Bone marrow (tissue), 2 donors: ENCODE measurements around the gene CORO1A.
"Not testable (repeated sequence)": the region's sequence is repeated elsewhere in the genome, so short reads cannot be mapped to it uniquely, and the experiment has no call there.

ENCODE experiments used
- DNase-seq, 2 donors: peaks; one replicate each; lab custom pipeline; 2025; lab: John Stamatoyannopoulos, UW

Gene CORO1A

DNA sequence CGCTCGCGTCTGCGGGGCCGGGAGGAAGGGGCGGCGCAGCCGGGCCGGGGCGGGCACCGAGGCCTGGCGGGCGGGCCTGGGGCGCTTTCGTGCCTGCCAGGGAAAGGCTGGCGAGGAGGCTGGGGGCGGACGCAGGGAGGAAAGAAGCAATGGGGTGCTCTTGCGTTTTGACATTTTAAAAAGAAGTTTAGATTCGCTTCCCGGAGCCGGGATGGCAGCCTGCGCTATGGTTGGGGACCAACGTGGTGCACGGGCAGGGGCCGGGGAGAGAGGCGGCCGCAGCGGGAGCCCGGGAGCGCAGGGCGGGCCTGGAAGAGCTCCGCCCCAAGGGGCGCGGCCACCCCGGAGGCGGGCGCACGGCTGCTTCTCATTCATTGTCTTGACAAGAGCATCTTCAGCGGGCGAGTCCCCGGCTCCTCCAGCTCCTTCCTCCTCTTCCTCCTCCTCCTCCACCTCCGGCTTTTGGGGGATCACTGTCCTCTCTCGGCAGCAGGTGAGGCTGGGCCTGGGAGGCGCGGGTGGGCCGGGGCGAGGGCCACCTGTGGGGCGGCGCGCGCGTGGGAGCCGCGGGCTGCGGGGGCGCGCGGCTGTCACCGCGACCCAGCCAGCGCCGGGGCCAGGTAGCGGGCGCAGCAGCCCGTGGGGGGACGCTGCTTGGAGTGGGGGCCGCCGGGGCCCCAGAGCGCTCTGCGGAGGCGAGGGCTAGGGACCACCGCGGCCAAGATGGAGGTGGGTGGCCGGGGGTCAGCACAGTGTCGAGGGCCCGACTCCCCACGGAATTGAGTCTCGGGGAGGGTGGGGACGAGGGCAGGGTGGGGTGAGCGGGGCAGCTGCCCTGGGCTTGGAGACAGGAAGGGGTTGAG is at the start of gene CORO1A:
CORO1A (plus strand) TSS at position 370 of the 863 bp plus-strand sequence. CDS start 1,608 bp downstream, outside the sequence.
- DNase-seq = peak; percentile 48 to 51

DNA sequence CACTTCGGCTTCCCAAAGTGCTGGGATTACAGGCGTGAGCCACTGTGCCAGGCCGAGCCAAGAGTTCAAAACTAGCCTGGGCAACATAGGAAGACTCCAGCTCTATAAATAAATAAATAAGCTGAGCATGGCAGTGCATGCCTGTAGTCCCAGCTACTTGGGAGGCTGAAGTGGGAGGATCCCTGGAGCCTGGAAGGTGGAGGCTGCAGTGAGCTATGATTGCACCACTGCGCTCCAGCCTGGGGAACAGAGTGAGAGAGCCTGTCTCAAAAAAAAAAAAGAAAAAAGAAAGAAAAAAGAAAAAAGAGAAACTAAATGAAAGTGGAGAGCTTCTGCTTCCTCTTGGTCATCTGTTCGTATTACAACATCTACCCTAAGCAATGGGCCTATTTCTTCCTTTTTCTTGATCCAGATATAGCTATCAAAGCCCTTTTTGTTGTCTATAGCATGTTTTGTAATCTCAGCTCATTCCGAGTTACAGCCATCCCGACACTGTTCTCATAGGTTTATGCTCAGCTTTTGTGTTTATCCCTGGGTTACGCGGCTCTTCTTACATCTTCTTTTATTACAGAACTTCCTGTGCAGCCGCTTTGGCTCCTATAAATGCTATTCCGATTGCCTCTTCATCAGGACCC is 46.3 kb upstream of the CORO1A start:
- no peak for DNase-seq

DNA sequence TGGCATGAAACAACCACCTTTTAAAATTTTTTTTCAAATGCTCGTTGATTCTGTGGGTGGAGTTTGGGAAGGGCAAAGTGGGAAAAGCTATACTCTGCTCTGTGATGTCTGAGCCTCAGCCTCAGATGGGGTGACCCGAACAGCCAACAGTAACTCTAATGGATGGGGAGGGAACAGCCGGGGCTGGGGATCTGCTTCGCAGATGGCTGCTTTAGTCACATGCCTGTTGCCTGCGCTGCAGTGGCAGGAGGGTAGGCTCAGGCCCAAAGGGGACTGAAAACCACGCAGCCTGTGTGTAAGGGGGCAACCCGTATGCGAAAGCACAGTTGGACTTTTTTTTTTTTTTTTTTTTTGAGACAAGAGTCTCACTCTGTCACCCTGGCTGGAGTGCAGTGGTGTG is 45.5 kb upstream of the CORO1A start:
- no peak for DNase-seq

GRCh38 chr16:30139583-30140481 is 43.6 kb upstream of the CORO1A start:
- DNase-seq = no peak

- DNase-seq = no peak
These were observed 41.7 kb upstream of the CORO1A start for GRCh38 chr16:30141750-30142149.

- peak in 1 of 2 donors; percentile 23 for DNase-seq
These were observed 40.6 kb upstream of the CORO1A start for GRCh38 chr16:30142672-30143346.

- no peak for DNase-seq
These were observed 40.1 kb upstream of the CORO1A start for GRCh38 chr16:30143347-30143702.

DNA sequence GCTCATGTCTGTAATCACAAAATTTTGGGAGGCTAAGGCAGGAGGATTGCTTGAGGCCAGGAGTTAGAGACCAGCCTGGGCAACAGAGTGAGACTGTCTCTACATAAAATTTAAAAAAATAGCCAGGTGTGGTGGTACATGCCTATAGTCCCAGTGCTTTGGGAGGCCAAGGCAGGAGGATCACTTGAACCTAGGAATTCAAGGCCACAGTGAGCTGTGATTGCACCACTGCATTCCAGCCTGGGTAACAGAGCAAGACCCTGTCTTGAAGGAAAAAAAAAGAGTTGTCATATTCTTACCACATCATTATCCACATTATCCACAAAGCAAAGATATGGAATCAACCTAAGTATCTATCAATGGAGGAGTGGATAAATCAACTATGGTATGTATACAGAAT is 39.4 kb upstream of the CORO1A start:
- DNase-seq = no peak

- no peak for DNase-seq
These were observed 38.5 kb upstream of the CORO1A start for GRCh38 chr16:30144917-30145316.

GRCh38 chr16:30145657-30146056 is 37.7 kb upstream of the CORO1A start:
- DNase-seq = no peak

DNA sequence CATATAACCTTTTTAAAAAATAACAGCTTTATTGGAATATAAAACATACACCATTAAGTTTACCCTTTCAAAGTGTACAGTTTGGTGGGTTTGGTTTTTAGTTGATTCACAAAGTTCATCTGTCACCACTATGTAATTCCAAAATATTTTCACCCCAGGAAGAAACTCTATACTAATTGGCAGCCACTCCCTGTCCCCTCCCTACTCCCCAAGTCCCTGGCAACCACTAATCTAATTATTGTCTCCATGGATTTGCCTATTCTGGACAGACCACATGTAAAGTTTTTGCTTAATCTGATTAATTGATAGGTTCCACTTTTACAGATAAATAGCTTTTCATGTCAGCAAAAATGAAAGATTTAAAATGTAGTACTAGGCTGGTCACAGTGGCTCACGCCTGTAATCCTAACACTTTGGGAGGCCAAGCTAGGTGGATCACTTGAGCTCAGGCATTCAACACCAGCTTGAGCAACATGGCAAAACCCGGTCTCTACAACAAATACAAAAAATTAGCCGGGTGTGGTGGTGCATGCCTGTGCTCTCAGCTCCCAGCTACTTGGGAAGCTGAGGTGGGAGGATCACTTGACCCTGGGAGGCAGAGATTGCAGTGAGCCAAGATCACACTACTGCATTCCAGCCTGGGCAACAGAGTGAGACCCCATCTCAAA is 35.4 kb upstream of the CORO1A start:
- DNase-seq = no peak

DNA sequence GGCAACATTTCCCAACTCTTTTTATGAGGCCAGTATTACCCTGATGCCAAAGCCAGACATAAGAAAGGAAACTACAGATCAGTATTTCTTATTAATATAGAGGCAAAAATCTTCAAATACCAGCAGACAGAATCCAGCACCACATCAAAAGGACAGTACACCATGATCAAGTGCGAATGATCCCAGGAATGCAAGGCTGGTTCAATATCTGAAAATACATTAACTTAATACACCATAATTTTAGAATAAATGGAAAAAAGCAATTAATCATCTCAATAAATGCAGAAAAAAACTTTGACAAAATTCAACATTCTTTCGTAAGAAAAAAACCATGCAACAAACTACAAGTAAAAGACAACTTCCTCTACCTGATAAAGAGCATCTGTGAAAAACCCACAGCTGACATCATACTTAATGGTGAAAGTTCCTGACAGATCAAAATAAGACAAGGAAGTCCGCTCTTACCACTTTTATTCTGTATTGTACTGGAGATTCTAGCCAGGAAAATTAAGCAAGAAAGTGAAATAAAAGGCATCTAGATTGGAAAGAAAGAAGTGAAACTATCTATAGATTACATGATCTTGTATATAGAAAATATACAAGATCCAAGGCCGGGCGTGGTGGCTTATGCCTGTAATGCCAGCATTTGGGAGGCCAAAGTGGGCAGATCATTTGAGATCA is 34.0 kb upstream of the CORO1A start:
- no peak for DNase-seq

GRCh38 chr16:30151091-30151490 is 32.3 kb upstream of the CORO1A start:
- DNase-seq = no peak

GRCh38 chr16:30152517-30152916 is 30.9 kb upstream of the CORO1A start:
- DNase-seq = no peak

DNA sequence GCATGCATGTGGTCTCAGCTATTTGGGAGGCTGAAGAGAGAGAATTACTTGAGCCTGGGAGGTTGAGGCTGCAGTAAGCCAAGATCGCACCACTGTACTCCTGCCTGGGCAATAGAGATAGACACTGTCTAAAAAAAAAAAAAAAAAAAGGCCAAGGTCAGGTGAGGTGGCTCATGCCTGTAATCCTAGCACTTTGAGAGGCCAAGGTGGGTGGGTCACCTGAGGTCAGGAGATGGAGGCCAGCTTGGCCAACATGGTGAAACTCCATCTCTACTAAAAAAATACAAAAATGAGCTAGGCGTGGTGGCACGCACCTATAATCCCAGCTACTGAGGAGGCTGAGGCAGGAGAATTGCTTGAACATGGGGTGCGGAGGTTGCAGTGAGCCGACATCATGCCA is 28.2 kb upstream of the CORO1A start:
- DNase-seq = no peak

- DNase-seq = no peak
These were observed 26.2 kb upstream of the CORO1A start for GRCh38 chr16:30157214-30157613.

- no peak for DNase-seq
These were observed 19.9 kb upstream of the CORO1A start for GRCh38 chr16:30163538-30163937.

DNA sequence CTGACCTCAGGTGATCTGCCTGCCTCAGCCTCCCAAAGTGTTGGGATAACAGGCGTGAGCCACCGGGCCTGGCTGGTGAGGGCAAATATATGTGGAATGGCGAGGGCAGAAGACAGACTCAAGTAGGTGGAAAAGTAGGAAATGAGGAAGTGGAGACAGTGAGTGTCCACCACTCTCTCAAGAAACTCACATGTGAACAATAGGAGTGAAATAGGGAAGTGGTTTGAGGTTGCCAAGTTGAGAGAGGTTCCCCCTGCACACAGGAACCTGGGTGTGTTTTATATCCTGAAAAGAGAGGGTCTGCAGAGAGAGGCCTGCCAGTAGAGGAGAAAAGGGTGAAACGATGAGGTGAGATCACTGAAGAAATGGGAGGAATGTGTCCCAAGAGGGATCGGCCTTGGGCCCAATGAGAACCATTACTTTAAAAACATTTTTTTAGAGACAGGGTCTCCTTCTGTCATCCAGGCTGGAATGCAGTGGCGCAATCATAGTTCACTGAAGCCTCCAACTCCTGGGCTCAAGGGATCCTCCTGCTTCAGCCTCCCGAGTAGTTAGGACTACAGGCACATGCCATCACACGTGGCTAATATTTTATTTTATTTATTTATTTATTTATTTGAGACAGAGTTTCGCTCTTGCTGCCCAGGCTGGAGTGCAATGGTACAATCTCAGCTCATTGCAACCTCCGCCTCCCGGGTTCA is 17.1 kb upstream of the CORO1A start:
- peak in 1 of 2 donors; percentile 89 for DNase-seq

DNA sequence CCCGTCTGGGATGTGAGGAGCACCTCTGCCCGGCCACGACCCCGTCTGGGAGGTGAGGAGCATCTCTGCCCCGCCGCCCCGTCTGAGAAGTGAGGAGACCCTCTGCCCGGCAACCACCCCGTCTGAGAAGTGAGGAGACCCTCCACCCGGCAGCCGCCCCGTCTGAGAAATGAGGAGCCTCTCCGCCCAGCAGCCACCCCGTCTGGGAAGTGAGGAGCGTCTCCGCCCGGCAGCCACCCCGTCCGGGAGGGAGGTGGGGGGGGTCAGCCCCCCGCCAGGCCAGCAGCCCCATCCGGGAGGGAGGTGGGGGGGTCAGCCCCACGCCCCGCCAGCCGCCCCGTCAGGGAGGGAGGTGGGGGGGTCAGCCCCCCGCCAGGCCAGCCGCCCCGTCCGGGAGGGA is 14.7 kb upstream of the CORO1A start:
- not testable (repeated sequence) for DNase-seq

- not testable (repeated sequence) for DNase-seq
These were observed 14.0 kb upstream of the CORO1A start for GRCh38 chr16:30169416-30169815.
